ENCODE measurements around the gene KIAA1755. TPM values are rescaled to one million over a fixed set of nuclear protein-coding genes. Genes with fewer than 3 reads are reported as not detected.
A peak's percentile ranks its signal among the peaks of the same experiment; 100 is the strongest.

Gene KIAA1755
- total and polyA plus RNA-seq, 7 donors: 1.2 to 39.1 (median 11.6) TPM; not detected in 1

DNA sequence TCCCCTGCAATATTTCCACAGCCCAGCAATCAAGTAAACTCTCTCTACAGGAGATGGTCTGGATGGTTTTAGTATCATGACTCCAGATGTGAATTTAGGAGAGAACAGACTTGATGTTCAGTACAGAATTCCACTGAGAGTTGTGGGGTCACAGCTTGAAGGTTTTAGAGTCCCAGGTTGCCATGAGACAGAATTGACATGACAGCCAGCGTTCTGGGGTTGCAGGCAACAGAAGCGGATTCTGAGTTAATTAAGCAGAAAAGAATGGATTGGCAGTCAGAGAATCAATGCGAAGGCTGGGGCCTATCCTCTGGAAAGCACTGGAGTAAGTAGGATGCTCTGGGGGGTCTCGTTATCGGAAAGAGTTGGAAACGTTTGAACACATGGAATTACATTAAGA is 2.4 kb upstream of the KIAA1755 start:
- DNase-seq: peak; percentile 14
- H3K4me3 ChIP-seq: no peak overlapping the region
- H3K9me3 ChIP-seq: no peaks in the 10 kb centered on the region
- 82 to 92% methylated on average over 6 of the region's 6 CpGs for WGBS, 2 donors
- intact Hi-C loops (cut with DNase I): loop anchor here (5.0 kb wide), 1 partner anchor 34 kb away; no protein-coding TSS in a partner anchor
- H3K36me3 ChIP-seq: no peaks in the 10 kb centered on the region
- TF ChIP-seq POLR2AphosphoS5 (IDR thresholded peaks at IDR 0.05): no peak
- TF ChIP-seq, protein P1, sequence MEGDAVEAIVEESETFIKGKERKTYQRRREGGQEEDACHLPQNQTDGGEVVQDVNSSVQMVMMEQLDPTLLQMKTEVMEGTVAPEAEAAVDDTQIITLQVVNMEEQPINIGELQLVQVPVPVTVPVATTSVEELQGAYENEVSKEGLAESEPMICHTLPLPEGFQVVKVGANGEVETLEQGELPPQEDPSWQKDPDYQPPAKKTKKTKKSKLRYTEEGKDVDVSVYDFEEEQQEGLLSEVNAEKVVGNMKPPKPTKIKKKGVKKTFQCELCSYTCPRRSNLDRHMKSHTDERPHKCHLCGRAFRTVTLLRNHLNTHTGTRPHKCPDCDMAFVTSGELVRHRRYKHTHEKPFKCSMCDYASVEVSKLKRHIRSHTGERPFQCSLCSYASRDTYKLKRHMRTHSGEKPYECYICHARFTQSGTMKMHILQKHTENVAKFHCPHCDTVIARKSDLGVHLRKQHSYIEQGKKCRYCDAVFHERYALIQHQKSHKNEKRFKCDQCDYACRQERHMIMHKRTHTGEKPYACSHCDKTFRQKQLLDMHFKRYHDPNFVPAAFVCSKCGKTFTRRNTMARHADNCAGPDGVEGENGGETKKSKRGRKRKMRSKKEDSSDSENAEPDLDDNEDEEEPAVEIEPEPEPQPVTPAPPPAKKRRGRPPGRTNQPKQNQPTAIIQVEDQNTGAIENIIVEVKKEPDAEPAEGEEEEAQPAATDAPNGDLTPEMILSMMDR (IDR thresholded peaks at IDR 0.05): no peak
- no peak for TF ChIP-seq EP300 (IDR thresholded peaks at IDR 0.05)
- TF ChIP-seq POLR2A (IDR thresholded peaks at IDR 0.05): no peak
- H3K27ac ChIP-seq: no peak overlapping the region
- peaks cover 4 to 39% (median 7%) of the 10 kb centered on the region in 3 donors for H3K27me3 ChIP-seq
- H3K4me1 ChIP-seq: peaks cover 0 to 5% (median 3%) of the 10 kb centered on the region in 4 donors

GRCh38 chr20:38261054-38261390 is 487 bp upstream of the KIAA1755 start:
- no peaks in the 10 kb centered on the region for H3K9me3 ChIP-seq
- peak overlapping the region; percentile 81 to 85 (median 82) for H3K27ac ChIP-seq
- no peaks in the 10 kb centered on the region for H3K36me3 ChIP-seq
- H3K4me3 ChIP-seq: peak overlapping the region; percentile 41 to 58 (median 50)
- WGBS, 2 donors: 59 to 62% methylated on average over 8 of the region's 8 CpGs
- TF ChIP-seq EP300 (IDR thresholded peaks at IDR 0.05) (no peak), POLR2A (IDR thresholded peaks at IDR 0.05) (no peak), POLR2AphosphoS5 (IDR thresholded peaks at IDR 0.05) (no peak)
- TF ChIP-seq, protein P1 (IDR thresholded peaks at IDR 0.05): no peak
- peaks cover 4 to 39% (median 7%) of the 10 kb centered on the region in 3 donors for H3K27me3 ChIP-seq
- intact Hi-C loops (cut with DNase I): loop anchor here (5.0 kb wide), 1 partner anchor 36 kb away; no protein-coding TSS in a partner anchor
- H3K4me1 ChIP-seq: peaks cover 0 to 8% (median 5%) of the 10 kb centered on the region in 4 donors
- no peak for DNase-seq

- TF ChIP-seq POLR2AphosphoS5 (IDR thresholded peaks at IDR 0.05) (no peak), POLR2A (IDR thresholded peaks at IDR 0.05) (no peak), EP300 (IDR thresholded peaks at IDR 0.05) (no peak)
- TF ChIP-seq, protein P1 (IDR thresholded peaks at IDR 0.05): no peak
- intact Hi-C loops (cut with DNase I): loop anchor here (5.0 kb wide), 1 partner anchor 37 kb away; no protein-coding TSS in a partner anchor
- Histone ChIP-seq H3K4me1 (peaks cover 0 to 15% (median 10%) of the 10 kb centered on the region in 4 donors), H3K27me3 (peaks cover 4 to 39% (median 7%) of the 10 kb centered on the region in 3 donors), H3K4me3 (peak overlapping the region; percentile 41 to 58 (median 50)), H3K9me3 (no peaks in the 10 kb centered on the region), H3K36me3 (no peaks in the 10 kb centered on the region), H3K27ac (peak overlapping the region; percentile 81 to 85 (median 82))
- WGBS, 2 donors: 16 to 20% methylated on average over 5 of the region's 5 CpGs
- DNase-seq: no peak
Observed at GRCh38 chr20:38260025-38260377, 534 bp downstream of the KIAA1755 start.

- peak overlapping the region in 2 of 4 donors; percentile 55 to 58 for H3K4me3 ChIP-seq
- 80 to 89% methylated on average over 7 of the region's 7 CpGs for WGBS, 2 donors
- intact Hi-C loops (cut with DNase I): no loop called here
- DNase-seq: no peak
- H3K27me3 ChIP-seq: peaks cover 4 to 39% (median 7%) of the 10 kb centered on the region in 3 donors
- TF ChIP-seq POLR2A (IDR thresholded peaks at IDR 0.05): no peak
- no peak for TF ChIP-seq EP300 (IDR thresholded peaks at IDR 0.05)
- TF ChIP-seq, protein P1 (IDR thresholded peaks at IDR 0.05): no peak
- H3K27ac ChIP-seq: peak overlapping the region; percentile 19 to 85 (median 66)
- H3K4me1 ChIP-seq: peaks cover 0 to 25% (median 14%) of the 10 kb centered on the region in 4 donors
- no peaks in the 10 kb centered on the region for H3K36me3 ChIP-seq
- no peaks in the 10 kb centered on the region for H3K9me3 ChIP-seq
Observed at GRCh38 chr20:38258545-38259215, 1.9 kb downstream of the KIAA1755 start.
